ENCODE measurements around the gene FGD6. TPM values are rescaled to one million over a fixed set of nuclear protein-coding genes. Genes with fewer than 3 reads are reported as not detected.

FGD6 gene
- total and polyA plus RNA-seq, 2 of the 4 experiments (the other 2 are of a cell fraction): 2.6 to 9.5 TPM

DNA sequence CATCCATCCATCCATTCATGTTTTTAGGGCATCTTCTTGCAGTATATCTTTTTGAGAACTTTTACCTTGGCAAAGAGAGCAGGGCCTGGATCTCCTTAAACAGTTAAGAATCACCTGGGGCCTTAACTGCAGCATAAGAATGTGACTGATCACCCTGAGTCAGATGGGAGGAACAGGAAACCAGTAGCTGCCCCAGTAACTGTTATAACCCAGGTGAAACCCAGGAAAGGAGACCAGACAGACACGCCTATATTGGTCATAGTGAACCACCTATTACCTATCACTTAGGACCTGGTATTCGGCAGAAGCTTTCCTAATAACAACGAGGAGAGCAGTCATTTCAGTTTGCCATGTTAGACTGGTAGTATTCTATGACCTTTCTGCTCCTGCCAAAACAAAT is 100.5 kb downstream of the FGD6 start:
- peak; percentile 22; the same call in 1 of the 2 replicates for ATAC-seq (ENCODE audit: low read depth)
- BruUV-seq (replicated peaks): no TSS peak
- H3K27me3 ChIP-seq (ENCODE audit: control insufficient read depth, insufficient read depth, low read length): no peaks in the 10 kb centered on the region
- CTCF ChIA-PET: interaction anchor here (0.6 to 2.2 kb wide), 4 partner anchors 100 to 512 kb away, joined by 3 to 16 read pairs (median 8); partner anchors contain the start of genes FGD6 and VEZT
- H2AFZ ChIP-seq (replicated peaks; ENCODE audit: low read length, poor library complexity): no peak overlapping the region
- dilution Hi-C loops (cut with HindIII; ENCODE audit: low sequenced_read_pairs, unreplicated experiment) (no loop called here), in situ Hi-C loops (cut with MboI; ENCODE audit: low sequenced_read_pairs) (loop anchor here (5.0 kb wide), 1 partner anchor 221 kb away; no protein-coding TSS in a partner anchor), intact Hi-C loops (cut with micrococcal nuclease) (loop anchor here (1.0 to 5.0 kb wide), 3 partner anchors 101 to 356 kb away; partner anchors contain the start of genes FGD6, METAP2 and VEZT)
- H4K20me1 ChIP-seq (ENCODE audit: insufficient read depth, low read length): no peaks in the 10 kb centered on the region
- peak overlapping the region in 1 of 2 experiments; percentile 33; a peak in 2 of 4 replicates for H4K8ac ChIP-seq (ENCODE audit: low read depth in 2 of 2, low read length in 2 of 2)
- H2BK5ac ChIP-seq (ENCODE audit: low read depth, low read length, poor library complexity, severe bottlenecking): peak overlapping the region; percentile 49
- no peaks in the 10 kb centered on the region for H3K9me1 ChIP-seq (ENCODE audit: insufficient read depth, low read length)
- no peak overlapping the region for H2AK9ac ChIP-seq (replicated peaks; ENCODE audit: low read depth, low read length, poor library complexity)
- H3K9ac ChIP-seq (ENCODE audit: low read depth, low read length): peak overlapping the region; percentile 4; the same call in 1 of the 2 replicates
- POLR2A ChIA-PET (ENCODE audit: unreplicated experiment): no interaction called here
- no peak overlapping the region for H3K23ac ChIP-seq (ENCODE audit: low read depth, low read length)
- H2BK15ac ChIP-seq (ENCODE audit: low read depth, low read length): peak overlapping the region; percentile 46; the same call in 1 of the 3 replicates
- H3K27ac ChIP-seq (ENCODE audit: insufficient read depth, low read length): no peak overlapping the region
- H3K56ac ChIP-seq (ENCODE audit: extremely low read depth, insufficient read depth, low read length): no peak overlapping the region
- peak overlapping the region; percentile 16; the same call in 1 of the 2 replicates for H2BK120ac ChIP-seq (ENCODE audit: low read depth, low read length)
- no peaks in the 10 kb centered on the region for H3K9me3 ChIP-seq (ENCODE audit: control insufficient read depth, insufficient read depth, low read length)
- H3K4me1 ChIP-seq (ENCODE audit: control insufficient read depth, insufficient read depth, low read length): peaks cover 15% of the 10 kb centered on the region
- H3K18ac ChIP-seq (ENCODE audit: low read depth, low read length): peak overlapping the region; percentile 31
- peaks cover 2% of the 10 kb centered on the region; the same call in 1 of the 2 replicates for H3K36me3 ChIP-seq (ENCODE audit: control insufficient read depth, insufficient read depth, low read length)
- H2BK20ac ChIP-seq (ENCODE audit: low read depth, low read length): peak overlapping the region; percentile 13; the same call in 1 of the 2 replicates
- no peak for TF ChIP-seq MAFK (IDR thresholded peaks at IDR 0.05; ENCODE audit: low read depth, low read length)
- TF ChIP-seq CEBPB (IDR thresholded peaks at IDR 0.05; ENCODE audit: low read depth, low read length): no peak
- TF ChIP-seq MAZ (IDR thresholded peaks at IDR 0.05; ENCODE audit: borderline replicate concordance, low read depth, low read length): no peak
- 0 out of 2 replicates have a peak overlapping the region, but pooled peaks have one; percentile 7 for H3K14ac ChIP-seq (replicated peaks; ENCODE audit: low read depth, low read length)
- no peak for DNase-seq
- H3K4me2 ChIP-seq (ENCODE audit: low read depth, low read length): no peak overlapping the region; the same call in 1 of the 2 replicates
- H3K79me1 ChIP-seq (ENCODE audit: low read depth in 1 of 2, low read length in 2 of 2): no peaks in the 10 kb centered on the region; a peak in 1 of 4 replicates
- peak overlapping the region; percentile 30; the same call in 1 of the 2 replicates for H2AK5ac ChIP-seq (ENCODE audit: low read depth, low read length)
- H3K4me3 ChIP-seq (ENCODE audit: insufficient read depth, low read depth, low read length): no peak overlapping the region
- no CpG with 5 or more reads among the region's 3 CpGs for WGBS, 2 experiments (ENCODE audit: extremely low coverage in 2 of 2, insufficient read length in 1 of 2)
- peak overlapping the region; percentile 49 for H4K5ac ChIP-seq (ENCODE audit: low read depth, low read length)
- no peak overlapping the region for H4K91ac ChIP-seq (ENCODE audit: insufficient read depth, low read depth, low read length)
- no peak overlapping the region; the same call in 1 of the 2 replicates for H3K4ac ChIP-seq (ENCODE audit: low read depth, low read length)

Data from IMR-90 (cell line).